ENCODE measurements around the gene TMEM33.

GRCh38 chr4:41939016-41939626 lies 3.9 kb downstream of the TMEM33 start:
- no peak for TF ChIP-seq RAD21 (IDR thresholded peaks at IDR 0.05; ENCODE audit: low read depth)
- no peak for TF ChIP-seq EP300 (IDR thresholded peaks at IDR 0.05; ENCODE audit: borderline replicate concordance)

Data from Ishikawa (cell line).